GM18909 (cell line): Measurements from ENCODE around the gene CCDC85C.

ENCODE experiments used
- ATAC-seq: cut with Tn5 transposase; IDR thresholded peaks from one replicate; pipeline ENCODE4 v1.9.1; 2021; ENCODE audit warnings: mild to moderate bottlenecking; ENCODE audit not compliant: unreplicated experiment, poor library complexity

CCDC85C gene

GRCh38 chr14:99462210-99462609, 141.8 kb downstream of the CCDC85C start:
- ATAC-seq = no peak

- ATAC-seq = no peak
These were observed 142.5 kb downstream of the CCDC85C start for GRCh38 chr14:99461411-99462085.

- ATAC-seq = no peak
These were observed 143.2 kb downstream of the CCDC85C start for GRCh38 chr14:99460793-99461192.

- no peak for ATAC-seq
These were observed 144.4 kb downstream of the CCDC85C start for GRCh38 chr14:99459481-99460100.

GRCh38 chr14:99454246-99454645, 149.8 kb downstream of the CCDC85C start:
- no peak for ATAC-seq

GRCh38 chr14:99452968-99453367, 151.0 kb downstream of the CCDC85C start:
- ATAC-seq = no peak

GRCh38 chr14:99451234-99451633, 152.8 kb downstream of the CCDC85C start:
- ATAC-seq = no peak

- no peak for ATAC-seq
These were observed 153.7 kb downstream of the CCDC85C start for GRCh38 chr14:99450266-99450665.
